ENCODE data around the gene B4GALNT4.
"Not testable (repeated sequence)": the region's sequence is repeated elsewhere in the genome, so short reads cannot be mapped to it uniquely, and the experiment has no call there.

Gene B4GALNT4

DNA sequence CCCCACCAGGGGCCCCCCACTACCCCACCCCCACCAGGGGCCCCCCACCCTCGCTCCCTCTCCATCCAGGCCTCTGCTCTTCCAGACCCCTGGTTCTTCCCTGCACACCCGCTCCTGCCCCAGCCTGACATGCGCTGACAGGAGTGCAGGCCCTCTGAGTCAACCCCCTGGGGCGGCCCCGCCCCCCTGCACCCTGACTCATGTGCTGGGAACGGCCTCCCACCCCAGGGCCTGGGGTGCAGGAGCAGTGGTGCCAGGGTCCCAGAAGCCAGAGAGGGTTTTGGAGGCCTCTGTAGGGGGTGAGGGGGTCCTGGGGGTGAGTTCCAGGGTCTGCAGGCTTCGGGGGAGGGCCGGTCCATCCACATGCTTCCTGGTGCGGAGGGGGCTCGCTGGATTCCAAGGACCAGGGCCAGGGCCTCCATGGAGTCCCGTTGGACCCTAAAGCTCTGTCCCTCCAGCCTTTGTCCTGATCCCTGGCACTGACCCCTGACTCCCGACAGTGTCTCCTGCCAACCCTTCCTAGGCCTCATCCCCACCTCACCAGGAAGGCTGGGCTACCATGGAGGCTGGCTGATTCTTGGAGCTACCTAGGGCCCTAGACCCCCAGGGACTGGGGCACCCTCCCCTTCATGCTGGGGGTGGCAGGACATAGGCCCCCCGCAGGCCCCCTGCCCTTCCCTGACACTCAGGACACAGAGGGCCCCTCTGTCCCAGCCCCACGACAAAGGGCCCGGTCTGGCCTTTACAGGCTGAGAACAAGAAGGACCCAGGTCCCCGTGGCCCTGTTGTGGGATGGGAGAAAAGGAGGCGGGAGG lies 24.1 kb downstream of the B4GALNT4 start:
- no peak; the same call in 1 of the 2 replicates for TF ChIP-seq POLR2A (IDR thresholded peaks at IDR 0.05; ENCODE audit: low read depth, low read length)
- FAIRE-seq (no peak), DNase-seq (ENCODE audit: insufficient read length, low spot score) (peak; percentile 100)

DNA sequence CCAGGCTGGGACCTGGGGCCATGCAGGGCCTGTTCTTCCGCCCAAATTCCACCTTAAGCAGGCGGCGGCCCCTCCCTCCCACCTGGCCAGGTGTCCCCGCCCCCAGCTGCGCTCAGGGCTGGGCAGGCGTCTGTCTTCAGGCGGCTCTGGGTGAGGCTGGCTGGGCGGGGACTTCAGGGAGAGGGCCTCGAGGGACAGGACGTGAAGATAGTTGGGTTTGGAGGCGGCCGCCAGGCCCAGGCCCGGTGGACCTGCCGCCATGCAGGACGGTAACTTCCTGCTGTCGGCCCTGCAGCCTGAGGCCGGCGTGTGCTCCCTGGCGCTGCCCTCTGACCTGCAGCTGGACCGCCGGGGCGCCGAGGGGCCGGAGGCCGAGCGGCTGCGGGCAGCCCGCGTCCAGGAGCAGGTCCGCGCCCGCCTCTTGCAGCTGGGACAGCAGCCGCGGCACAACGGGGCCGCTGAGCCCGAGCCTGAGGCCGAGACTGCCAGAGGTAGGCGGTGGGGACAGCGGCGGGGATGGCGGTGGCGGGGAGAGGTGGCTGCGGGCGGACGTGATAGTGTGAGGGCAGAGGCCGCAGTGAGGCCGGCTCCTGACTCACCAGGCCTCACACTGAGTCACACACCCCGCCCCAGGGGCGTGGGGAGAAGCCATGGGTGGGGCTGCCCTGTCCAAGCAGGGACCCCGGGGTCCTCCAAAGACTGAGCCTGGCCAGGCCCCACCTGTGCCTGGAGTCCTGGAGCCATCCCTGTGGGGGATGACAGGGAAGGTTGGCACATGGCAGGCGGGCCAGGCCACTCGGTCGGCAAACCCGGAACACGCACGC lies 24.9 kb downstream of the B4GALNT4 start, which contains the start of gene PKP3:
Gene PKP3, plus strand, starts transcription at position 176 of the 824 bp plus-strand sequence. Its CDS starts 84 bp downstream, at position 260.
- no peak for FAIRE-seq
- TF ChIP-seq POLR2A (IDR thresholded peaks at IDR 0.05; ENCODE audit: low read depth, low read length): peak; percentile 52; the same call in 1 of the 2 replicates
- DNase-seq (ENCODE audit: insufficient read length, low spot score): peak; percentile 97

DNA sequence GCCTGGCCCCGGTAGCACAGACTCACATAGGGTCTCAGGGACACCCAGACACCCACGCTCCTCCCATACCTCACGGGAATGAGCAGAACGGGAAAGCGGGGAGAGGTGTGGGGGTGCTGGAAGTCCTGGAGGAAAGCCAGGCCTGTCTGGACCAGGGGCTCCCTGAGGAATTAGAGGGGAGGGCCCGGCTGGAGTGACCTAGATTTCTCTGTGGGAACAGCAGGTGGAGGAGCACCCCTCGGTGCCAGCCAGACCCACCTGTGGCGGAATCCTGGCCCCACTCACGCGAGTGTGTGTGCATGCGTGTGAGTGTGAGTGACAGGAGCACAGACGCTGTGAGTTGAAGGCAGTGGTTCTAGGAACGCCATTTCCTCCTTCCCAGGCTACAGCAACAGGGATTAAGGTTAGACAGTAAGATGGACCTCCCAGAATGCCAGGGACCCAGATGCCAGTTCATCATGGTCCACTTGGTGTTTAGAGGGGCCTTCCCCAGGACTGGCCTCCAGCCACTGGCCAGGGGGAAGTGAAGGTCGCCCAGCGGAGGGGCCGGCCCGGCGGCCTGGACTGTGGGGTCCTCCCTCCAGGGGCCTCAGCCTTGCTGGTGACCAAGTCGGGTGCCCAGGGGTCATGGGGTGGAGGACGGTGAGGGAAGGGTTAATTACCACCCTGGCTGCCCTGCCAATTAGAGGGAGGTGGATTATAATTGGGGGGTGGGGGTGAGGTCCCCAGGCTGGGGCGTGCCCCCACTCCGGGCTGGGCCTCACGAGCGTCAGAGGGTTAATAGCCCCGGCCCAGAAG lies 25.8 kb downstream of the B4GALNT4 start:
- FAIRE-seq: no peak
- TF ChIP-seq POLR2A (IDR thresholded peaks at IDR 0.05; ENCODE audit: low read depth, low read length): no peak
- no peak for DNase-seq (ENCODE audit: insufficient read length, low spot score)

DNA sequence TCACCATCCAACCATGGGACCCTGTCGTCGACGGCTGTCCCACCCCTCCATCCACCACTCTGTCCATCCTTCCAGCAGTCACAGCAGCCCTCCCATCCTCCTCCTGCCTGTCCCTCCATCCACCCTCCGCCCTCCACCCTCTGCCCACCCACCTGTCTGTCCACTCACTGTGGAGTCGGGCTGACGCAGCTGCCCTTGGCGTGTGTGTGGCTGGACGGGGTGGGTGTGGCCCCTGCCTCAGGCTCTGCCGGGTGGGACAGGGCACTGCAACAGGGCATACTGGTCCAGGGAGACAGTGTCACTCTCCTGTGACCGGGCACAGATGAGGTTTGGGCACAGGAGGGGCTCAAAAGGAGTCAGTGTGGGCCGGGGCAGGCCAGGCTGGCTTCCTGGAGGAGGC lies 26.6 kb downstream of the B4GALNT4 start:
- no peak for DNase-seq (ENCODE audit: insufficient read length, low spot score)
- FAIRE-seq: no peak
- TF ChIP-seq POLR2A (IDR thresholded peaks at IDR 0.05; ENCODE audit: low read depth, low read length): no peak

DNA sequence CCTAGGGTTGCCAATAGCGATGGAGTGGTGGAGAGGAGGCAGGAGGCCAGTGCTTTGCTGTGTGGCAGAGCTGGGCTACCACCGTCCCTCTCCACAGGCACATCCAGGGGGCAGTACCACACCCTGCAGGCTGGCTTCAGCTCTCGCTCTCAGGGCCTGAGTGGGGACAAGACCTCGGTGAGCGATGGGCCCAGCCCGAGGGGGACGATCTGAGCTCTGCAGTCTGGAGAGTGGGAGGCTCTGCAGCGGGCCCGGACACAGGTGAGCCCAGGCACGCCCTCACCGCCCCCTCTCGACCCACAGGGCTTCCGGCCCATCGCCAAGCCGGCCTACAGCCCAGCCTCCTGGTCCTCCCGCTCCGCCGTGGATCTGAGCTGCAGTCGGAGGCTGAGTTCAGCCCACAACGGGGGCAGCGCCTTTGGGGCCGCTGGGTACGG lies 27.2 kb downstream of the B4GALNT4 start:
- TF ChIP-seq POLR2A (IDR thresholded peaks at IDR 0.05; ENCODE audit: low read depth, low read length): no peak
- peak; percentile 91 for DNase-seq (ENCODE audit: insufficient read length, low spot score)
- no peak for FAIRE-seq

DNA sequence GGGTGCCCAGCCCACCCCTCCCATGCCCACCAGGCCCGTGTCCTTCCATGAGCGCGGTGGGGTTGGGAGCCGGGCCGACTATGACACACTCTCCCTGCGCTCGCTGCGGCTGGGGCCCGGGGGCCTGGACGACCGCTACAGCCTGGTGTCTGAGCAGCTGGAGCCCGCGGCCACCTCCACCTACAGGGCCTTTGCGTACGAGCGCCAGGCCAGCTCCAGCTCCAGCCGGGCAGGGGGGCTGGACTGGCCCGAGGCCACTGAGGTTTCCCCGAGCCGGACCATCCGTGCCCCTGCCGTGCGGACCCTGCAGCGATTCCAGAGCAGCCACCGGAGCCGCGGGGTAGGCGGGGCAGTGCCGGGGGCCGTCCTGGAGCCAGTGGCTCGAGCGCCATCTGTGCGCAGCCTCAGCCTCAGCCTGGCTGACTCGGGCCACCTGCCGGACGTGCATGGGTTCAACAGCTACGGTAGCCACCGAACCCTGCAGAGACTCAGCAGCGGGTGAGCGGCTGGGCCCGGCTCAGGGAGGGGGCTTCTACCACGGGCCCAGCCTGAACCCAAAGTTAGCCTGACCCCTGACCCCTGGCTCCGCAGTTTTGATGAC lies 27.7 kb downstream of the B4GALNT4 start:
- no peak for TF ChIP-seq POLR2A (IDR thresholded peaks at IDR 0.05; ENCODE audit: low read depth, low read length)
- DNase-seq (ENCODE audit: insufficient read length, low spot score) (no peak), FAIRE-seq (no peak)

DNA sequence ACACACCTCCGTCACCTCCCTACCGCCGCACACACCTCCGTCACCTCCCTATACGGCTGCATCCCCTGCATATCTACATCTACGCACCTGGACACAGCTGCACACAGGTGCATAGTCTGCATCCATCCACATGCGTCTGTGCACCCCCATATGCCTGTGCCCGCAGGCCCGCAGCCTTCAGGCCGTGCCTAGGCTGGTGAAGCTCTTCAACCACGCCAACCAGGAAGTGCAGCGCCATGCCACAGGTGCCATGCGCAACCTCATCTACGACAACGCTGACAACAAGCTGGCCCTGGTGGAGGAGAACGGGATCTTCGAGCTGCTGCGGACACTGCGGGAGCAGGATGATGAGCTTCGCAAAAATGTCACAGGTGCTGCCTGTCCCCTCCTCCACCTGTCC lies 29.5 kb downstream of the B4GALNT4 start:
- DNase-seq (ENCODE audit: insufficient read length, low spot score) (peak; percentile 70), FAIRE-seq (no peak)
- no peak for TF ChIP-seq POLR2A (IDR thresholded peaks at IDR 0.05; ENCODE audit: low read depth, low read length)

DNA sequence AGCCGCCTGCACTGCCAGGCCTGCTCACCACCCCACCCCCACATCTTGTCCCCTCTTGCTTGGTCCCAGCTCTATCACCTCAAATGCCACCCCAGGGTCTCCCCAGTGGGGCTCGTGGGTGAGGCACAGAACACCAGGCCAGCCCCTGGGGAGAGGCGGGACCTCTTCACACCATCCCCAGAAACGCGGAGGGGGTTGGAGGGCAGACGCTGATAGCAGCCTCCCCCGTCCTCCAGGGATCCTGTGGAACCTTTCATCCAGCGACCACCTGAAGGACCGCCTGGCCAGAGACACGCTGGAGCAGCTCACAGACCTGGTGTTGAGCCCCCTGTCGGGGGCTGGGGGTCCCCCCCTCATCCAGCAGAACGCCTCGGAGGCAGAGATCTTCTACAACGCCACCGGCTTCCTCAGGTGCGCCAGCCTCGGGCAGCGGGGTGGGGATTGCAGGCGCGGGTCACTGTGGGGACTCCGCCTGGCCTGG lies 30.5 kb downstream of the B4GALNT4 start:
- no peak for TF ChIP-seq POLR2A (IDR thresholded peaks at IDR 0.05; ENCODE audit: low read depth, low read length)
- FAIRE-seq (no peak), DNase-seq (ENCODE audit: insufficient read length, low spot score) (no peak)

DNA sequence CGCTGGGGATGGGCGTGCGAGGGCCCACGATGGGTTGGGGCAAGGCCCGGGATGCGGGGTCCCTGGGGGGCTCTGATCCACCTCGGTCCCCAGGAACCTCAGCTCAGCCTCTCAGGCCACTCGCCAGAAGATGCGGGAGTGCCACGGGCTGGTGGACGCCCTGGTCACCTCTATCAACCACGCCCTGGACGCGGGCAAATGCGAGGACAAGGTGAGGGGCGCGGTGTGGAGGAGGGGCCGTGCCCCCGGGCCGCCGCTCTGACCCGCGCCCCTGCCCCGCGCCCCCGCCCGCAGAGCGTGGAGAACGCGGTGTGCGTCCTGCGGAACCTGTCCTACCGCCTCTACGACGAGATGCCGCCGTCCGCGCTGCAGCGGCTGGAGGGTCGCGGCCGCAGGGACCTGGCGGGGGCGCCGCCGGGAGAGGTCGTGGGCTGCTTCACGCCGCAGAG lies 31.0 kb downstream of the B4GALNT4 start:
- FAIRE-seq (no peak), DNase-seq (ENCODE audit: insufficient read length, low spot score) (no peak)
- TF ChIP-seq POLR2A (IDR thresholded peaks at IDR 0.05; ENCODE audit: low read depth, low read length): no peak

DNA sequence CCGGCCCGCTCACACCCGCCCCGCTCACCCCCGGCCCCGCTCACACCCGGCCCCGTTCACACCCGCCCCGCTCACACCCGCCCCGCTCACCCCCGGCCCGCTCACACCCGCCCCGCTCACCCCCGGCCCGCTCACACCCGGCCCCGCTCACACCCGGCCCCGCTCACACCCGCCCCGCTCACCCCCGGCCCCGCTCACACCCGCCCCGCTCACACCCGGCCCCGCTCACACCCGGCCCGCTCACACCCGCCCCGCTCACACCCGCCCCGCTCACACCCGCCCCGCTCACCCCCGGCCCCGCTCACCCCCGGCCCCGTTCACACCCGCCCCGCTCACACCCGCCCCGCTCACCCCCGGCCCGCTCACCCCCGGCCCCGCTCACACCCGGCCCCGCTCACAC lies 31.9 kb downstream of the B4GALNT4 start:
- FAIRE-seq; DNase-seq (ENCODE audit: insufficient read length, low spot score): not testable (repeated sequence)

DNA sequence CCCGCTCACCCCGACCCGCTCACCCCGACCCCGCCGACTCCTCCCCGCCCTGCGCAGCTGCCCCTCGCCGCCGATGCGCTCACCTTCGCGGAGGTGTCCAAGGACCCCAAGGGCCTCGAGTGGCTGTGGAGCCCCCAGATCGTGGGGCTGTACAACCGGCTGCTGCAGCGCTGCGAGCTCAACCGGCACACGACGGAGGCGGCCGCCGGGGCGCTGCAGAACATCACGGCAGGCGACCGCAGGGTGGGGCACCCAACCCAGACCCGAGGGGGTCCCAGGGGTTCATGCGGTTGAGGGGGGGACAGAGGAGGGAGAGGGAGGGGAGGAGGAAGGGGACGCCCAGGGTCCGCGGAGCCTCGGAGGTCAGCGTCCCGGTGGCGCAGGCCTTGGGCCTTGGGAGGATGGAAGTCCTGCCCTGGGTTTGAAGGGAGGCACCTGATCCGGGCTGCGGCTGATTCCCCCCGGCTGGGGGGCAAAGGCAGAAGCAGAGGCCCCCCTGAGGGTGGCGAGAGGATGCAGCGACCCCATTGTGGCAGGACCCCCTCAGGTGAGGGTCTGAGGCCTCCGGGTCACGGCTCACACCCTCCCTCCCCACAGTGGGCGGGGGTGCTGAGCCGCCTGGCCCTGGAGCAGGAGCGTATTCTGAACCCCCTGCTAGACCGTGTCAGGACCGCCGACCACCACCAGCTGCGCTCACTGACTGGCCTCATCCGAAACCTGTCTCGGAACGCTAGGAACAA lies 33.9 kb downstream of the B4GALNT4 start:
- DNase-seq (ENCODE audit: insufficient read length, low spot score): no peak
- FAIRE-seq: no peak
- TF ChIP-seq POLR2A (IDR thresholded peaks at IDR 0.05; ENCODE audit: low read depth, low read length): no peak

DNA sequence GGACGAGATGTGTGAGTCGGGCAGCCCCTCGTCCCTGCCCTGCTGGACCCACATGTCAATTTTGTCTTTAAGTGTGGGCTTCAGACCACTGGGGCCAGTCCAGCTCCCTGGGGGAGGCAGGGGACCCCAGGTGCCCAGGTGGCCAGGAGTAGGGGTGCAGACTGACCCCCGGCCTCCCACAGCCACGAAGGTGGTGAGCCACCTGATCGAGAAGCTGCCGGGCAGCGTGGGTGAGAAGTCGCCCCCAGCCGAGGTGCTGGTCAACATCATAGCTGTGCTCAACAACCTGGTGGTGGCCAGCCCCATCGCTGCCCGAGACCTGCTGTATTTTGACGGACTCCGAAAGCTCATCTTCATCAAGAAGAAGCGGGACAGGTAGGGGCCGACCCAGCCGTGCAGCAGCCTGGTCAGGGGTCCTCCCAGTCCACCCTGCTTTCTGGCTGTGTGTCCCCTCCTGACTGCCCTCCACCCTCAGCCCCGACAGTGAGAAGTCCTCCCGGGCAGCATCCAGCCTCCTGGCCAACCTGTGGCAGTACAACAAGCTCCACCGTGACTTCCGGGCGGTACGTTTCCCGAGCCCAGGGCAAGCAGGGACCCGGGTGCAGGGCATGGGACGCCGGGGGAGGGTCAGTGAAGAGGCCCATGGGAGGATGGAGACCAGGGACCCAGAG lies 34.6 kb downstream of the B4GALNT4 start:
- no peak for DNase-seq (ENCODE audit: insufficient read length, low spot score)
- no peak for TF ChIP-seq POLR2A (IDR thresholded peaks at IDR 0.05; ENCODE audit: low read depth, low read length)
- FAIRE-seq: no peak

Data from H54 (cell line).